Esophagus squamous epithelium (tissue), 4 donors: ENCODE measurements around the gene DISP3.

Experiments used
- POLR2A ChIP-seq, 4 donors: fragments of 450-650 bp; IDR thresholded peaks; one replicate each; pipeline ENCODE4 v1.6.1; 2017; ENCODE audit warnings: antibody characterized with exemption in 4 of 4, mild to moderate bottlenecking in 4 of 4, moderate library complexity in 3 of 4
- TF ChIP-seq, protein P1 (sequence below), 6 experiments: fragments of 450-650 bp in 4 of 6; fragments of 200-600 bp in 2 of 6; sonication (generic) in 2 of 6; IDR thresholded peaks; one replicate each; pipeline ENCODE4 v1.5.1; 2016 to 2019; ENCODE audit warnings: antibody characterized with exemption in 6 of 6, mild to moderate bottlenecking in 4 of 6, moderate library complexity in 4 of 6

DNA sequence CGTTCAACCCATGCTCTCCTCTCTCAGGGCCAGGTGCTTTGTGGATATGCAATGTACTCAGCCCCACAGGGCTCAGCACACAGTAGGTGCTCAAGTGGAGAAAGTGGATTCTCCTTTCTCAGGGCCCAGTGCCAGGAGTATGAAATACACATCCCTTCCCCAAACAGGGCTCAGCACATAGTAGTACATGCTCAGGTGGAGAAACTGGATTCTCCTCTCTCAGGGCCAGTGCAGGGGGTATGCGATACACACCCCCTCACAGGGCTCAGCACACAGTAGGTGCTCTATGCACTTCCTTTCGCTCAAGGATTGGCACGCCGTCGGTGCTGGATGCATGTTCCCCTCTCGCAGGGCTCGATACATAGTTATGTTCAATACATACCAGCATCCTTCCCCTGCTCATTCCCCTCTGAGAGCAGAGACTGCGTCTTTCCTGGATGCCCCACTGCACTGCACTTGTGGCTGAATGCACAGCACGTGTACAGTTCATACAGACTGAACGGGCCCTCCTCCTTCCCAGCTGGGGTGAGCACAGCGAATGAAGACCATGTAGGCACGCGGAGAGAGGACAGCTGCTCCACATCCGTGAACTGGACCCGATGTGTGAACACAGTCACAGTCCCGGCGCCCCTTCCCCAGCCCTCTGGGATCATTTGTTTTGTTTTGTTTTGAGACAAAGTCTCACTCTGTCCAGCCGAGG is 16.6 kb upstream of the DISP3 start:
- TF ChIP-seq, protein P1, sequence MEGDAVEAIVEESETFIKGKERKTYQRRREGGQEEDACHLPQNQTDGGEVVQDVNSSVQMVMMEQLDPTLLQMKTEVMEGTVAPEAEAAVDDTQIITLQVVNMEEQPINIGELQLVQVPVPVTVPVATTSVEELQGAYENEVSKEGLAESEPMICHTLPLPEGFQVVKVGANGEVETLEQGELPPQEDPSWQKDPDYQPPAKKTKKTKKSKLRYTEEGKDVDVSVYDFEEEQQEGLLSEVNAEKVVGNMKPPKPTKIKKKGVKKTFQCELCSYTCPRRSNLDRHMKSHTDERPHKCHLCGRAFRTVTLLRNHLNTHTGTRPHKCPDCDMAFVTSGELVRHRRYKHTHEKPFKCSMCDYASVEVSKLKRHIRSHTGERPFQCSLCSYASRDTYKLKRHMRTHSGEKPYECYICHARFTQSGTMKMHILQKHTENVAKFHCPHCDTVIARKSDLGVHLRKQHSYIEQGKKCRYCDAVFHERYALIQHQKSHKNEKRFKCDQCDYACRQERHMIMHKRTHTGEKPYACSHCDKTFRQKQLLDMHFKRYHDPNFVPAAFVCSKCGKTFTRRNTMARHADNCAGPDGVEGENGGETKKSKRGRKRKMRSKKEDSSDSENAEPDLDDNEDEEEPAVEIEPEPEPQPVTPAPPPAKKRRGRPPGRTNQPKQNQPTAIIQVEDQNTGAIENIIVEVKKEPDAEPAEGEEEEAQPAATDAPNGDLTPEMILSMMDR (IDR thresholded peaks at IDR 0.05), result no peak
- TF ChIP-seq POLR2A (IDR thresholded peaks at IDR 0.05), result no peak
